GM12875 (cell line): Measurements from ENCODE around the gene MED15.
"Not testable (repeated sequence)": the region's sequence is repeated elsewhere in the genome, so short reads cannot be mapped to it uniquely, and the experiment has no call there.

Experiments
- H3K4me3 ChIP-seq: one replicate; pipeline ENCODE4 v1.5.1; 2011; ENCODE audit warnings: low read depth, low read length, control low read depth
- CTCF ChIP-seq: IDR thresholded peaks from 2 replicates; pipeline ENCODE4 v1.5.1; 2011; ENCODE audit warnings: low read depth, mild to moderate bottlenecking, control low read depth, inconsistent platforms, low read length, moderate library complexity, borderline replicate concordance; ENCODE audit not compliant: insufficient read depth

MED15 gene

GRCh38 chr22:20537983-20538382, 30.6 kb downstream of the MED15 start:
- no peak for TF ChIP-seq CTCF
- no peak overlapping the region for H3K4me3 ChIP-seq

GRCh38 chr22:20538875-20539274, 31.5 kb downstream of the MED15 start:
- H3K4me3 ChIP-seq, result not testable (repeated sequence)

GRCh38 chr22:20542055-20542454, 34.6 kb downstream of the MED15 start:
- no peak overlapping the region for H3K4me3 ChIP-seq
- no peak for TF ChIP-seq CTCF

GRCh38 chr22:20542736-20543135, 35.3 kb downstream of the MED15 start:
- H3K4me3 ChIP-seq, result no peak overlapping the region
- TF ChIP-seq CTCF, result no peak

- not testable (repeated sequence) for H3K4me3 ChIP-seq
Measured at GRCh38 chr22:20545318-20545634, 37.9 kb downstream of the MED15 start.

GRCh38 chr22:20545681-20546521, 38.5 kb downstream of the MED15 start:
- H3K4me3 ChIP-seq, result no peak overlapping the region
- TF ChIP-seq CTCF, result no peak

GRCh38 chr22:20546541-20546950, 39.1 kb downstream of the MED15 start:
- TF ChIP-seq CTCF, result no peak
- no peak overlapping the region for H3K4me3 ChIP-seq

- TF ChIP-seq CTCF, result no peak
- no peak overlapping the region for H3K4me3 ChIP-seq
Measured at GRCh38 chr22:20547029-20547428, 39.6 kb downstream of the MED15 start.
